ENCODE measurements around the gene RAD1. TPM values are rescaled to one million over a fixed set of nuclear protein-coding genes. Genes with fewer than 3 reads are reported as not detected.

Gene RAD1
- total and polyA plus RNA-seq, 11 donors, result 12.8 to 29.6 (median 22.7) TPM

DNA sequence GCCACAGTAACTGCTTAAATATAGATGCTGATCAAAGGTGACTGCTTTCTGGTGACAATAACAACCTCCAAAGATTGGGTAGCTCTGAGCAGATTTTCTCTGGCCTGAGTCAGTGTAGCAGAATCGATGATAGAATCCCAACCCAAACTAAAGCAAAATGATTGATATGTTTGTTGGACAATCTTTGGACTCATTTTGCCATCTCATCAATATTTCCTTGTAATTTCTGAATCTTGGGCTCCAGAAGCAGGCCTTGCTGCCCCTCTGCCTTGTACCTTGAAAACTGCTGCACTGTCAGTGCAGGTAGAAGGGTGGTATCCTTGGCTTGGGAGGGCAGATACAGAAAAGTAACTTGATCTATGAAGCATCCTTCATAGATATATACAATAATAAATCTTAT is 57.4 kb downstream of the RAD1 start:
- no peak for TF ChIP-seq POLR2A (IDR thresholded peaks at IDR 0.05)
- no peak for TF ChIP-seq CTCF (IDR thresholded peaks at IDR 0.05)
- no peaks in the 10 kb centered on the region for H3K27me3 ChIP-seq
- peaks cover 0 to under 1% (median 0%) of the 10 kb centered on the region in 12 donors for H3K4me1 ChIP-seq
- ATAC-seq, result no peak
- DNase-seq, result no peak
- WGBS, 4 donors, result 89 to 99% (median 94%) methylated on average over 1 of the region's 1 CpG
- no peaks in the 10 kb centered on the region for H3K36me3 ChIP-seq
- H3K27ac ChIP-seq, result no peak overlapping the region
- intact Hi-C loops (cut with DNase I), result no loop called here
- no peaks in the 10 kb centered on the region for H3K9me3 ChIP-seq
- H3K4me3 ChIP-seq, result no peak overlapping the region

DNA sequence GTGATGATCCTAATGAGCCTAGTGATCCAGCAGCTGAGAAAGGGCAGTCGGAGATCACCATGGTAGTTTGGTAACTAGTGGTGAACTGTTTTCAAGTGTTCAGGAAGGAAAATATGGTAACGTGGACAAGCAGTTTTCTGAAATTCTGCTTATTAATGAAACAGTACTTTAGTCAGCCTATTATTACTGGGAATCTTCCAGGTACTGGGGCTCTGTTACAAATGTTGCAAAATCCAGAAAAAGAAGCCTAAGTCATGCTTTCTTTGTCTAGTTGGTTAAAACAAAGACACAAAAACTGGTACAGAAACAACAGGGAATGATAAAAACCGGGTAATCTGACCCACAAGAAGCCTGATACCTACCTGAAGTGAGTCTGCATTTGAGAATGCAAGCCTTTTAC is 58.1 kb downstream of the RAD1 start:
- Histone ChIP-seq H3K4me1 (no peaks in the 10 kb centered on the region), H3K36me3 (no peaks in the 10 kb centered on the region), H3K27ac (no peak overlapping the region), H3K4me3 (no peak overlapping the region), H3K9me3 (no peaks in the 10 kb centered on the region), H3K27me3 (no peaks in the 10 kb centered on the region)
- WGBS, 4 donors, result 76 to 88% (median 84%) methylated on average over 3 of the region's 3 CpGs
- intact Hi-C loops (cut with DNase I), result no loop called here
- no peak for DNase-seq
- TF ChIP-seq CTCF (IDR thresholded peaks at IDR 0.05), result no peak
- no peak for ATAC-seq

Other genes starting within 250 kb of the RAD1 start
- under 1 TPM in 1 of 9 donors, not detected in 8; 0.69 TPM for gene TTC23L, start 76.3 kb downstream of the RAD1 start, total RNA-seq
- under 1 TPM in 1 of 2 donors, not detected in 1; 0.06 TPM for gene TTC23L, start 76.3 kb downstream of the RAD1 start, polyA plus RNA-seq
- 10 to 100 TPM; 10.5 to 19.6 (median 14.5) TPM for gene BRIX1, start 207 bp upstream of the RAD1 start, total RNA-seq
- 10 to 100 TPM; 10.2 to 14.9 TPM for gene BRIX1, start 207 bp upstream of the RAD1 start, polyA plus RNA-seq
- gene DNAJC21, start 14.1 kb upstream of the RAD1 start, total RNA-seq, result 10 to 100 TPM; 35.7 to 60.1 (median 51.1) TPM
- 10 to 100 TPM; 38.8 to 46.5 TPM for gene DNAJC21, start 14.1 kb upstream of the RAD1 start, polyA plus RNA-seq
- not detected for gene AGXT2, start 132.4 kb upstream of the RAD1 start, total RNA-seq
- gene AGXT2, start 132.4 kb upstream of the RAD1 start, polyA plus RNA-seq, result not detected

Data from heart left ventricle (tissue), 16 donors.